Activated CD8-positive, alpha-beta T cell treated with anti-CD3 and anti-CD28 coated beads, Interleukin-2, amount 10 ng/mL, durations not matched to agents 7 days and 5 days (primary cell): ENCODE data around the gene LRRC4C. TPM values are rescaled to one million over a fixed set of nuclear protein-coding genes. Genes with fewer than 3 reads are reported as not detected.

Source experiments
- ATAC-seq: fragments of 150-1000 bp; cut with Tn5 transposase; one replicate; pipeline ENCODE4 v1.10.0; 2021; ENCODE audit warnings: moderate library complexity
- CTCF ChIA-PET: fragments of 350-600 bp; sonication (Branson Sonifier 250); formaldehyde crosslinking; loops from one replicate; lab custom pipeline; 2021; ENCODE audit warnings: antibody characterized with exemption; lab: Charles Lee
- POLR2A ChIA-PET: fragments of 350-600 bp; sonication (Branson Sonifier 250); formaldehyde crosslinking; loops from one replicate; lab custom pipeline; 2021; ENCODE audit warnings: antibody characterized with exemption; lab: Charles Lee
- DNase-seq: peaks from one replicate; pipeline ENCODE4 v3.0.0-alpha.2; 2020
- H3K27ac Mint-ChIP-seq: one replicate; pipeline ENCODE4 v1.8.0; 2021; ENCODE audit warnings: mild to moderate bottlenecking, mixed read lengths
- H3K27me3 Mint-ChIP-seq: one replicate; pipeline ENCODE4 v1.8.0; 2021; ENCODE audit warnings: low read depth, mixed read lengths
- H3K36me3 Mint-ChIP-seq: one replicate; pipeline ENCODE4 v1.8.0; 2021; ENCODE audit warnings: low read depth, mixed read lengths
- H3K4me1 Mint-ChIP-seq: one replicate; pipeline ENCODE4 v1.8.0; 2021; ENCODE audit warnings: low read depth, mixed read lengths
- H3K4me3 Mint-ChIP-seq: one replicate; pipeline ENCODE4 v1.8.0; 2021; ENCODE audit warnings: mild to moderate bottlenecking, mixed read lengths
- H3K9me3 Mint-ChIP-seq: one replicate; pipeline ENCODE4 v1.8.0; 2022; ENCODE audit warnings: mixed read lengths; ENCODE audit not compliant: insufficient read depth
- total RNA-seq, 2 experiments: library from RNA; stranded (reverse); gene quantifications; one replicate each; pipeline ENCODE4 v1.2.3, GENCODE V29; 2021

The LRRC4C gene
- total RNA-seq, 2 experiments from 2014 or later: not detected

- no peak overlapping the region for H3K27ac Mint-ChIP-seq
- H3K4me1 Mint-ChIP-seq: no peaks in the 10 kb centered on the region
- DNase-seq (no peak), ATAC-seq (no peak)
- POLR2A ChIA-PET: no interaction called here
- H3K27me3 Mint-ChIP-seq: no peaks in the 10 kb centered on the region
- no peak overlapping the region for H3K4me3 Mint-ChIP-seq
- no peaks in the 10 kb centered on the region for H3K9me3 Mint-ChIP-seq
- H3K36me3 Mint-ChIP-seq: no peaks in the 10 kb centered on the region
- CTCF ChIA-PET: no interaction called here
Observed at GRCh38 chr11:41405812-41406211, 53.6 kb downstream of the LRRC4C start.

- ATAC-seq (no peak), DNase-seq (no peak)
- POLR2A ChIA-PET: no interaction called here
- H3K9me3 Mint-ChIP-seq: no peaks in the 10 kb centered on the region
- no peak overlapping the region for H3K4me3 Mint-ChIP-seq
- no peaks in the 10 kb centered on the region for H3K4me1 Mint-ChIP-seq
- CTCF ChIA-PET: no interaction called here
- no peak overlapping the region for H3K27ac Mint-ChIP-seq
- H3K36me3 Mint-ChIP-seq: no peaks in the 10 kb centered on the region
- H3K27me3 Mint-ChIP-seq: no peaks in the 10 kb centered on the region
Observed at GRCh38 chr11:41404109-41404508, 55.3 kb downstream of the LRRC4C start.

GRCh38 chr11:41403458-41403857, 56.0 kb downstream of the LRRC4C start:
- ChIA-PET POLR2A (no interaction called here), CTCF (no interaction called here)
- H3K27ac Mint-ChIP-seq: no peak overlapping the region
- no peaks in the 10 kb centered on the region for H3K36me3 Mint-ChIP-seq
- DNase-seq (no peak), ATAC-seq (no peak)
- no peaks in the 10 kb centered on the region for H3K27me3 Mint-ChIP-seq
- H3K4me3 Mint-ChIP-seq: no peak overlapping the region
- no peaks in the 10 kb centered on the region for H3K4me1 Mint-ChIP-seq
- no peaks in the 10 kb centered on the region for H3K9me3 Mint-ChIP-seq

DNA sequence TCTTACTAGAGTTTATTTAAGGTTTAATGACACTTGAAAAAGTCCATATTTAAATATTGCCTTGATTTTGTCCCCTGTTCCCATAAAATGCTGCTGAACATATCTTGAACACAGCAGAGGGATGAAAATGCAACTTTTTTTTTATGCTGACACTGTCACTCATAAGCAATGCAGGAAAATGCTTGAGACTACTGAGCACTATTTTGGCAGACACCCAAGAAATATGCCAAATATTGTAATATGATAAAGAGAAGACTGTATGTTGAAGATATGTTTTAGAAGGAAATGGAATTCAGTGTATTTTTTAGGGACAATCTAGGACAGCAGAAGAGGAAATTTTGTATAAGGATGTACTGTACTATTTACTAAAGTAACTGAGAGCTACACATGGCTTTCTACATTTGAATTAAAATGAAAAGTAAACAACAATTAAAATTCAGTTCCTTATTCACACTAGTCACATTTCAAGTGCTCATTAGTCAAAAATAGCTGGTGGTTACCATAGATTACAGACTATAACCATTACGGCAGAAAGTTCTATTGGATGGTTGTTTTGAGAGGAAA, 58.6 kb downstream of the LRRC4C start:
- Mint-ChIP-seq H3K9me3 (peaks cover 4% of the 10 kb centered on the region), H3K36me3 (no peaks in the 10 kb centered on the region), H3K4me3 (no peak overlapping the region), H3K27ac (no peak overlapping the region), H3K27me3 (no peaks in the 10 kb centered on the region), H3K4me1 (no peaks in the 10 kb centered on the region)
- ChIA-PET CTCF (no interaction called here), POLR2A (no interaction called here)
- DNase-seq (no peak), ATAC-seq (no peak)

DNA sequence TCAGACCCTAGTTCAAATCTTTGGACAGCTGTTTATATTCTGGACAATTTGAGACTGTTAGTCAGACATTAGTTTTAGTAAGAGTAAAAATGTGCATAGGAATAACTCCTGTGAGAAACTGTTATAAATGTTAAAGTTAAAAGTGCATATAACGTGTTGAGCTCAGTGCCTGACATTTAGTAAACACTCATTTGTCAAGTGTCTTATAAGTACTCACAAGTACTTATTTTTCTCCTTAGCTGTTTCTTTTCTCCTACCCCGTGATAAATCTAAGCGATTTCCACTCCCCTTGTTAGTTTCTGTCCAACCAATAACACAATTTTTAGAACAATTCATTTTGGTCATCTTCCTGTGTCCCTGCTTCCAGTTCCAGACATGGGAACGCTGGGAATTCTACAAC, 59.3 kb downstream of the LRRC4C start:
- no peak for DNase-seq
- Mint-ChIP-seq H3K4me3 (no peak overlapping the region), H3K36me3 (no peaks in the 10 kb centered on the region), H3K27me3 (no peaks in the 10 kb centered on the region), H3K9me3 (peaks cover 4% of the 10 kb centered on the region), H3K27ac (no peak overlapping the region), H3K4me1 (no peaks in the 10 kb centered on the region)
- POLR2A ChIA-PET: no interaction called here
- no peak for ATAC-seq
- CTCF ChIA-PET: no interaction called here

GRCh38 chr11:41399323-41399722, 60.1 kb downstream of the LRRC4C start:
- CTCF ChIA-PET: no interaction called here
- no peaks in the 10 kb centered on the region for H3K27me3 Mint-ChIP-seq
- no peaks in the 10 kb centered on the region for H3K4me1 Mint-ChIP-seq

GRCh38 chr11:41398175-41398574, 61.3 kb downstream of the LRRC4C start:
- CTCF ChIA-PET: no interaction called here
- Mint-ChIP-seq H3K27me3 (no peaks in the 10 kb centered on the region), H3K4me3 (no peak overlapping the region), H3K27ac (no peak overlapping the region), H3K9me3 (peaks cover 4% of the 10 kb centered on the region), H3K36me3 (no peaks in the 10 kb centered on the region), H3K4me1 (no peaks in the 10 kb centered on the region)
- DNase-seq (no peak), ATAC-seq (no peak)
- POLR2A ChIA-PET: no interaction called here

More at GRCh38 chr11:41399323-41399722, 60.1 kb downstream of the LRRC4C start:
- no peak for DNase-seq
- H3K36me3 Mint-ChIP-seq: no peaks in the 10 kb centered on the region
- ATAC-seq: no peak
- POLR2A ChIA-PET: no interaction called here
- no peak overlapping the region for H3K27ac Mint-ChIP-seq
- H3K4me3 Mint-ChIP-seq: no peak overlapping the region
- peaks cover 4% of the 10 kb centered on the region for H3K9me3 Mint-ChIP-seq

- ChIA-PET CTCF (no interaction called here), POLR2A (no interaction called here)
- Mint-ChIP-seq H3K27ac (no peak overlapping the region), H3K36me3 (no peaks in the 10 kb centered on the region), H3K9me3 (peaks cover 7% of the 10 kb centered on the region), H3K4me3 (no peak overlapping the region), H3K4me1 (no peaks in the 10 kb centered on the region), H3K27me3 (no peaks in the 10 kb centered on the region)
- DNase-seq: no peak
- no peak for ATAC-seq
Observed at GRCh38 chr11:41394521-41395195, 64.8 kb downstream of the LRRC4C start.

- CTCF ChIA-PET: no interaction called here
Observed at GRCh38 chr11:41392596-41392995, 66.9 kb downstream of the LRRC4C start.

DNA sequence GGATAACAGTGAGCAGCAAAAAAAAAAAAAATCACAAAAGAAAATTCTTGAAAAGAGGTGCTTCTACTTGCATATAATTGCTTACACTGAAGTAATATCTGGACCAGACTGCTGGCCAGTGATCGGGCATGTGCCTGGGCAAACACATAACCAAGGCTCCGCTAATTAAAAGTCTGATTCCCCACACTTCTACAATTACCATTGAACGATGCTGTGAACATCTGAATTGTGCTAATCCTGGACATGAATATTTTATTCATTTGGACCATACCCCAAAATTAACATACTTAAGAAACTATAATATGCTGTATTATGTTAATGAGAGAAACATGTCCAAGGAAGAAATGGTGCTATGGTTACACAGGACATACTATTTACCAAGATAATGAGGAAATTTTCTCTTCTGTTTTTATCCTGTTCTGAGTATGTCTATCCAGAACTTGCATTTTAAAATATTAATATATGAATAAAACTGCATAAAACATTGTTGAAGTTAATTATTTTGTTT, 69.8 kb downstream of the LRRC4C start:
- CTCF ChIA-PET: no interaction called here
- ATAC-seq: no peak
- Mint-ChIP-seq H3K36me3 (no peaks in the 10 kb centered on the region), H3K9me3 (peaks cover 3% of the 10 kb centered on the region), H3K4me3 (no peak overlapping the region), H3K27me3 (no peaks in the 10 kb centered on the region), H3K27ac (no peak overlapping the region), H3K4me1 (no peaks in the 10 kb centered on the region)
- POLR2A ChIA-PET: no interaction called here
- no peak for DNase-seq

More at GRCh38 chr11:41392596-41392995, 66.9 kb downstream of the LRRC4C start:
- peaks cover 7% of the 10 kb centered on the region for H3K9me3 Mint-ChIP-seq
- no peak overlapping the region for H3K27ac Mint-ChIP-seq
- no peaks in the 10 kb centered on the region for H3K27me3 Mint-ChIP-seq
- no peaks in the 10 kb centered on the region for H3K4me1 Mint-ChIP-seq
- POLR2A ChIA-PET: no interaction called here
- no peak overlapping the region for H3K4me3 Mint-ChIP-seq
- ATAC-seq (no peak), DNase-seq (no peak)
- H3K36me3 Mint-ChIP-seq: no peaks in the 10 kb centered on the region

- Mint-ChIP-seq H3K36me3 (no peaks in the 10 kb centered on the region), H3K27ac (no peak overlapping the region), H3K4me1 (no peaks in the 10 kb centered on the region), H3K4me3 (no peak overlapping the region), H3K9me3 (no peaks in the 10 kb centered on the region), H3K27me3 (no peaks in the 10 kb centered on the region)
- ChIA-PET POLR2A (no interaction called here), CTCF (no interaction called here)
- no peak for ATAC-seq
- no peak for DNase-seq
Observed at GRCh38 chr11:41384329-41384728, 75.1 kb downstream of the LRRC4C start.

DNA sequence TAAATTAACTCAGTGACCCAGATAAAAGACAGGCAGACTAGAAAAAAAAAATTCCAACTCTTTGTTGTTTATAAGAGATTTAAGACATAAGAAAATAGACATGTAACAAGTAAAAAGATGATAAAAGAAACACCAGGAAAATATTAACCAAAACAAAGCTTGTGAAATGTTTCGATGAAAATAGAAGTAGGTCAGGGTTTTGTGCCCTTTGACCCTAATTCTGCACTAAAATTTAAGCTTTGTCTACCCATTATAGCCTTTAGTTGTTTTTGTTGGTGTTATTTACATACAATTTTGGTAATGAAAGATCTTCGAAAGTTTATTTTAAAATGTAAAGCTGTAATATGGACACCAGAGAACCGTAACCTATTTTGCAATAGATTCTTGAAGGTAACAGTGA, 75.7 kb downstream of the LRRC4C start:
- no peaks in the 10 kb centered on the region for H3K9me3 Mint-ChIP-seq
- ChIA-PET CTCF (no interaction called here), POLR2A (no interaction called here)
- no peaks in the 10 kb centered on the region for H3K27me3 Mint-ChIP-seq
- no peak overlapping the region for H3K4me3 Mint-ChIP-seq
- H3K36me3 Mint-ChIP-seq: no peaks in the 10 kb centered on the region
- H3K27ac Mint-ChIP-seq: no peak overlapping the region
- H3K4me1 Mint-ChIP-seq: no peaks in the 10 kb centered on the region
- DNase-seq (no peak), ATAC-seq (no peak)
